Rectal smooth muscle tissue (tissue), 1 donor: ENCODE results near the gene AGBL4.

Experiments
- H3K27ac ChIP-seq: one replicate; pipeline ENCODE4 v1.7.0; 2013; ENCODE audit warnings: low read depth, low read length, inconsistent platforms
- H3K27me3 ChIP-seq: one replicate; pipeline ENCODE4 v1.7.0; 2013; ENCODE audit warnings: low read length; ENCODE audit not compliant: control insufficient read depth, insufficient read depth
- H3K36me3 ChIP-seq: one replicate; pipeline ENCODE4 v1.7.0; 2013; ENCODE audit warnings: low read length; ENCODE audit not compliant: control insufficient read depth, insufficient read depth
- H3K4me1 ChIP-seq: one replicate; pipeline ENCODE4 v1.7.0; 2013; ENCODE audit warnings: low read length; ENCODE audit not compliant: control insufficient read depth, insufficient read depth
- H3K4me3 ChIP-seq: one replicate; pipeline ENCODE4 v1.7.0; 2013; ENCODE audit warnings: low read length
- H3K9ac ChIP-seq: one replicate; pipeline ENCODE4 v1.7.0; 2013; ENCODE audit warnings: low read length

The AGBL4 gene

DNA sequence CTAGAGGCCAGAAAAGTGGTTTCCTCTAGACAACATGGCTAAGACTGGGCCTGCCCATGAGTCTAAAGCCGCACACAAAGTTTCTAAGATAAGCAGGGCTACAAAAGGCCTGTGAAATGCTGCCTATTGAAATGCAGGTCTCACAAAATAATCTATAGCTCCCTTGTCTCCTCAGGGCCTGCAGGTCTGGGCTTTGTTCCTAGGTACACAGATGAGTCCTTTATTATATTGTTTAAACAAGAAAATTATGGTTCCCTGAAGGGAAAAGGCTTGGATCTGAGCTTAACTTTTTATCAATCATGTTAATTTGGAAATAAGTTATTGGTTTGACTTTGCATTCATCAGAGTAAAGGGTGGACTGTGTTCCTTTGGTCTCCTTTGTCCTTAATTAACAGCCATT, 833.6 kb downstream of the AGBL4 start:
- Histone ChIP-seq H3K27ac (no peak overlapping the region), H3K27me3 (no peaks in the 10 kb centered on the region), H3K4me1 (no peaks in the 10 kb centered on the region), H3K4me3 (no peak overlapping the region), H3K36me3 (no peaks in the 10 kb centered on the region), H3K9ac (no peak overlapping the region)

DNA sequence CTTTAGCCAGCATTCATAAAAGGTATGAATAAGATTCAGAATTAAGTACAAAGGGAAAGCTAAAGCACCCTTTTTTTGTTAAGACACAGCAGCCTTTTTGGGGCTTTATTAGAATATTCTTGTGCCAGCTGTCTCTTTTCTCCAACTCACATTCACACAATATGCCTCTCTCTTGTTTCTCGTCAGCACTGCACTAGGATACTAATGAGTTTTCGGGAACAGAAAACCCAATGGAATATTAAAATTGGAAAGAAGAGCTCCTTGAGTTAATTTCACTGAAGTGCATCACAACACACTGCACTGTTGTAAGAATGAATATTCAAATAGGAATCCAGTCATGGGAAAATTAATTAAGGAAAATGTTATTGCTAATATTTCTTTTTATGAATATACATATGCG, 836.7 kb downstream of the AGBL4 start:
- Histone ChIP-seq H3K27me3 (no peaks in the 10 kb centered on the region), H3K4me3 (no peak overlapping the region), H3K36me3 (no peaks in the 10 kb centered on the region), H3K4me1 (no peaks in the 10 kb centered on the region), H3K9ac (no peak overlapping the region), H3K27ac (no peak overlapping the region)

- Histone ChIP-seq H3K27ac (no peak overlapping the region), H3K27me3 (no peaks in the 10 kb centered on the region), H3K4me3 (no peak overlapping the region), H3K4me1 (no peaks in the 10 kb centered on the region), H3K9ac (no peak overlapping the region), H3K36me3 (no peaks in the 10 kb centered on the region)
Observed at GRCh38 chr1:49185450-49185980, 838.2 kb downstream of the AGBL4 start.

GRCh38 chr1:49183489-49183888, 840.3 kb downstream of the AGBL4 start:
- Histone ChIP-seq H3K4me3 (no peak overlapping the region), H3K4me1 (no peaks in the 10 kb centered on the region), H3K27me3 (no peaks in the 10 kb centered on the region), H3K27ac (no peak overlapping the region), H3K36me3 (no peaks in the 10 kb centered on the region), H3K9ac (no peak overlapping the region)

GRCh38 chr1:49181033-49181432, 842.7 kb downstream of the AGBL4 start:
- no peaks in the 10 kb centered on the region for H3K4me1 ChIP-seq
- H3K9ac ChIP-seq, result no peak overlapping the region
- no peaks in the 10 kb centered on the region for H3K27me3 ChIP-seq
- H3K36me3 ChIP-seq, result no peaks in the 10 kb centered on the region
- no peak overlapping the region for H3K4me3 ChIP-seq
- H3K27ac ChIP-seq, result no peak overlapping the region

- no peak overlapping the region for H3K4me3 ChIP-seq
- H3K36me3 ChIP-seq, result no peaks in the 10 kb centered on the region
- H3K27me3 ChIP-seq, result no peaks in the 10 kb centered on the region
- H3K4me1 ChIP-seq, result no peaks in the 10 kb centered on the region
- H3K9ac ChIP-seq, result no peak overlapping the region
- no peak overlapping the region for H3K27ac ChIP-seq
Observed at GRCh38 chr1:49171941-49172593, 851.7 kb downstream of the AGBL4 start.

- Histone ChIP-seq H3K4me1 (no peaks in the 10 kb centered on the region), H3K27ac (no peak overlapping the region), H3K4me3 (no peak overlapping the region), H3K9ac (no peak overlapping the region), H3K27me3 (no peaks in the 10 kb centered on the region), H3K36me3 (no peaks in the 10 kb centered on the region)
Observed at GRCh38 chr1:49166031-49166430, 857.7 kb downstream of the AGBL4 start.

DNA sequence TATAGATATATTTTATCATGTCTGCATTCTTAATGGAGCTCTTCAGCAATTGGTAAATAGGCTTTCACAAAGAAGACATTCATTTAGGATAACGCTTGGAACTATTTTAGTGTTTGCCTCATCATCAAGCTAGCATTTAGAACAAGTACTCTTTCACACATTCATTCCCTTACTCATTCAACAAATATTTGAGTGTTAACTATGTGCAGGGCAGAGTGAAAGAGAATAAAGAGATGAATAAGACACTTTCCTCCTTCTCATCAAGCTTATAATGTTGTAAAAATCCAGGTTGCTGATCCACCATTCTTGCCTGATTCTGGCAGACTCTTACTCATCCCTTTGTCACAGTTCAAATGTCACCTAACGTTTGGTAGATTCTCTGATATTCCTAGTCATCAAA, 860.7 kb downstream of the AGBL4 start:
- no peak overlapping the region for H3K27ac ChIP-seq
- no peak overlapping the region for H3K9ac ChIP-seq
- H3K4me1 ChIP-seq, result no peaks in the 10 kb centered on the region

DNA sequence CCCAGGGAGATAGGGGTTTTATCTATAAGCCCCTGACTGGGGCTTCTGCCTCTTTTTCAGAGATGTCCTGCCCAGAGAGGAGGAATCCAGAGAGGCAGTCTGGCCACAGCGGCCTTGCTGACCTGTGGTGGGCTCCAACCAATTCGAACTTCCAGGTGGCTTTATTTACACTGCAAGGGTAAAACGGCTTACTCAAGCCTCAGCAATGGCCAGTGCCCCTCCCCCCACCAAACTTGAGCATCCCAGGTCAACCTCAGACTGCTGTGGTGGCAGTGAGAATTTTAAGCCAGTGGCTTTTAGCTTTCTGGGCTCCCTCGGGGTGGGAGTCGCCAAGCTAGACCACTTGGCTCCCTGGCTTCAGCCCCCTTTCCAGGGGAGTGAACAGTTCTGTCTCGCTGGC, 863.1 kb downstream of the AGBL4 start:
- Histone ChIP-seq H3K27ac (no peak overlapping the region), H3K4me1 (no peaks in the 10 kb centered on the region), H3K4me3 (no peak overlapping the region), H3K9ac (no peak overlapping the region), H3K27me3 (no peaks in the 10 kb centered on the region), H3K36me3 (no peaks in the 10 kb centered on the region)

More for the DNA sequence above, 860.7 kb downstream of the AGBL4 start:
- Histone ChIP-seq H3K4me3 (no peak overlapping the region), H3K36me3 (no peaks in the 10 kb centered on the region), H3K27me3 (no peaks in the 10 kb centered on the region)

DNA sequence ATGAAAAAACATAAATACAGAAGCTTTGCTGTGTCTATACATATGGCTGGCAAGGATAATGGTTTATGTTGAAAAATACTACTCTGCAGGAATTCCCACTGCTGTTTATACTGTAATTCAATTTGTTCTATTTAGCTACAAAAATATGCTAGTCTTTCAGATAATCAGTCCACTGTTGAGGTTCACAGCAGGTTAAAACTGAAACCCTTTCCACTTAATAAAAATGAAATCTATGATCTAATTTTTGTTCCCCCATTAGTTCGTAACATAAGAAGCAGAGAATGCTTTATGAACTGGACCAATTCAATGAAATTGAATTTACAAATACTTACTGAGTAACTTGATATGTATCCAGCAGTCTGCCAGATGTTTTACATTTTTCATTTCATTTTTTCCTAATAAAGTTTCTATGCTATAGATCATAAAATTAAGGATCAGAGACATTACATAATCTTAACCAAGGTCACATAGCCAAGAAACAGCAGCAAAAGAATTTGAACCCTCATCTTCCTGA, 887.0 kb downstream of the AGBL4 start:
- no peak overlapping the region for H3K4me3 ChIP-seq
- H3K36me3 ChIP-seq, result no peaks in the 10 kb centered on the region
- H3K27ac ChIP-seq, result no peak overlapping the region
- H3K4me1 ChIP-seq, result no peaks in the 10 kb centered on the region
- no peaks in the 10 kb centered on the region for H3K27me3 ChIP-seq
- H3K9ac ChIP-seq, result no peak overlapping the region

- no peak overlapping the region for H3K9ac ChIP-seq
- H3K4me1 ChIP-seq, result no peaks in the 10 kb centered on the region
- H3K27me3 ChIP-seq, result no peaks in the 10 kb centered on the region
- H3K27ac ChIP-seq, result no peak overlapping the region
- no peaks in the 10 kb centered on the region for H3K36me3 ChIP-seq
- H3K4me3 ChIP-seq, result no peak overlapping the region
Observed at GRCh38 chr1:49125746-49126145, 898.0 kb downstream of the AGBL4 start.

DNA sequence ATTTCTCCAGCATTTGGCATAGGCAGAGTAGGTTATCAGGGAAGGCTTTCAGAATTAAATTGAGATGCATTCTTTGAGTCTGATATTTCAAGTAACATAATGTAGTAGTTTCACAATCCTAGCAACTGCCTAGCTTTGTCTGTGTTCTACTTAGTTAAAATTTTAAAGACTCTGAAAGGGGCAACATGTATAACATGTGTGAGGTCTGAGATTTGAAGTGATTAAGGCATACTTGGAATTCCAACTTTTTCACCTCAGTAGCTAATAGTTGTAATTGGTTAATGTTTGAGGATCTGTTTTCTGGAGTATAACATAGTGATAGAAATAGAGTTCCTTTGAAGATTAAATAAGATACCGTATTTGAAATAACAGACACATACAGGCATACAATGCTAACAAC, 911.8 kb downstream of the AGBL4 start:
- Histone ChIP-seq H3K4me3 (no peak overlapping the region), H3K27me3 (no peaks in the 10 kb centered on the region), H3K9ac (no peak overlapping the region)

DNA sequence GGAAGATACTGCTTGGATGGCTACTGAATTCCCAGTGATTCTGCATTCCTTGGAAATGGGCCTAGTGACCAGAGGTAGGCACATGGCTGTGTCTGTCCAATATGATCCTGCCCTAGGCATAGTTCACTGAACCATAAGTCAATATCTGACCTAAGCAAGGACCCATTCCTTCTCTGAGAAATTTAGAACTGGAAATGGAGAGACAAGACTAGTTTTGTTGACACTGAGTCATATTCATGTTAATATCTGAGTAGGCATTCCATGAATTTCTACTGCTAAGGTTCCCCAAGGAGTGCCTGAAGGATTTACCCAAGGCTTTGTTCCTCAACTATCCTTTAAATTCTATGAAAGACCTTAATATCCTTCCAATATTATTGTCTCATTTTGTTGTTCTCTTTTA, 917.3 kb downstream of the AGBL4 start:
- Histone ChIP-seq H3K36me3 (no peaks in the 10 kb centered on the region), H3K27ac (no peak overlapping the region), H3K9ac (no peak overlapping the region), H3K27me3 (no peaks in the 10 kb centered on the region), H3K4me3 (no peak overlapping the region), H3K4me1 (no peaks in the 10 kb centered on the region)

More for the DNA sequence above, 911.8 kb downstream of the AGBL4 start:
- no peaks in the 10 kb centered on the region for H3K4me1 ChIP-seq
- H3K27ac ChIP-seq, result no peak overlapping the region
- H3K36me3 ChIP-seq, result no peaks in the 10 kb centered on the region
